Heart left ventricle (tissue), 13 donors: ENCODE results near the gene SLC25A10.

ENCODE experiments used
- POLR2A ChIP-seq, 2 donors: fragments of 450-650 bp; IDR thresholded peaks; one replicate each; pipeline ENCODE4 v1.6.1; 2017; ENCODE audit warnings: antibody characterized with exemption in 2 of 2, mild to moderate bottlenecking in 2 of 2, moderate library complexity in 2 of 2
- TF ChIP-seq, protein P1 (sequence below), 12 donors: fragments of 200-600 bp; sonication (generic) in 4 of 12; IDR thresholded peaks; one replicate each; pipeline versions ENCODE4 v1.5.0 to v1.8.0; 2018 to 2022; ENCODE audit warnings: antibody characterized with exemption in 12 of 12, mild to moderate bottlenecking in 5 of 12
- donor health status: ischemic (EF 13 %, LVEDD 7.1; RV severe dilation, severe dysfunction).
- donor health status: DM: no; HTN: yes; CAD: no.
- donor health status: DM: no; HTN: no; CAD: no.
- donor health status: ischemic (EF 25% LVEDD 6.9; RV normal size, moderate dysfunction).
- donor health status: ischemic (EF 25% LVEDD 5.7; RV mildly dilated, moderate dysfunction).
- donor health status: ischemic (EF 35%, LVEDD 5.7; RV mildly dilated, moderate dysfunction).
- donor health status: nonischemic (EF 11% LVEDD 7.7; RV severe dilation, severe dysfunction).
- donor health status: DM: yes; HTN: yes; CAD: no.
- donor health status: PGD.
- donor health status: ischemic (EF 29% LVEDD 5.4; RV normal size, mild dysfunction).
- donor health status: nonischemic (EF 23%, LVEDD 6.1; RV moderate dilation, normal function).

DNA sequence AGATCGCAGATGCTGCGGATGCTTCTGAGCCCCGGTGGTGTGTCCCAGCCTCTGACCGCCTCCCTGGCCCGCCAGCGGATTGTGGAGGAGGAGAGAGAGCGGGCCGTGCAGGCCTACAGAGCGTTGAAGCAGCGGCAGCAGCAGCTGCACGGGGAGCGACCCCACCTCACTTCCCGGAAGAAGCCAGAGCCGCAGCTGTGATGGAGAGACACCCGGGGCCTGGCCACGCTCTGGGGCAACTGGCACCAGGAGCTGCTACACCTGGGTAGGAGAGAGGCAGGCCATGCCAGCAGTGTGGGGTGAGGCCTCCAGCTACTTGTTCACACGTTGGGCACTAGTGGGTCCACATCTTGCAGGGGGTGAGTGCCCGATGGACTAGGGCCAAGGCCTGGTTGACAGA, 39.6 kb upstream of the SLC25A10 start:
- TF ChIP-seq, protein P1, sequence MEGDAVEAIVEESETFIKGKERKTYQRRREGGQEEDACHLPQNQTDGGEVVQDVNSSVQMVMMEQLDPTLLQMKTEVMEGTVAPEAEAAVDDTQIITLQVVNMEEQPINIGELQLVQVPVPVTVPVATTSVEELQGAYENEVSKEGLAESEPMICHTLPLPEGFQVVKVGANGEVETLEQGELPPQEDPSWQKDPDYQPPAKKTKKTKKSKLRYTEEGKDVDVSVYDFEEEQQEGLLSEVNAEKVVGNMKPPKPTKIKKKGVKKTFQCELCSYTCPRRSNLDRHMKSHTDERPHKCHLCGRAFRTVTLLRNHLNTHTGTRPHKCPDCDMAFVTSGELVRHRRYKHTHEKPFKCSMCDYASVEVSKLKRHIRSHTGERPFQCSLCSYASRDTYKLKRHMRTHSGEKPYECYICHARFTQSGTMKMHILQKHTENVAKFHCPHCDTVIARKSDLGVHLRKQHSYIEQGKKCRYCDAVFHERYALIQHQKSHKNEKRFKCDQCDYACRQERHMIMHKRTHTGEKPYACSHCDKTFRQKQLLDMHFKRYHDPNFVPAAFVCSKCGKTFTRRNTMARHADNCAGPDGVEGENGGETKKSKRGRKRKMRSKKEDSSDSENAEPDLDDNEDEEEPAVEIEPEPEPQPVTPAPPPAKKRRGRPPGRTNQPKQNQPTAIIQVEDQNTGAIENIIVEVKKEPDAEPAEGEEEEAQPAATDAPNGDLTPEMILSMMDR (IDR thresholded peaks at IDR 0.05): no peak
- no peak for TF ChIP-seq POLR2A (IDR thresholded peaks at IDR 0.05)
